Measurements from ENCODE around the gene RDH13.
"Not testable (repeated sequence)": the region's sequence is repeated elsewhere in the genome, so short reads cannot be mapped to it uniquely, and the experiment has no call there.

The RDH13 gene

DNA sequence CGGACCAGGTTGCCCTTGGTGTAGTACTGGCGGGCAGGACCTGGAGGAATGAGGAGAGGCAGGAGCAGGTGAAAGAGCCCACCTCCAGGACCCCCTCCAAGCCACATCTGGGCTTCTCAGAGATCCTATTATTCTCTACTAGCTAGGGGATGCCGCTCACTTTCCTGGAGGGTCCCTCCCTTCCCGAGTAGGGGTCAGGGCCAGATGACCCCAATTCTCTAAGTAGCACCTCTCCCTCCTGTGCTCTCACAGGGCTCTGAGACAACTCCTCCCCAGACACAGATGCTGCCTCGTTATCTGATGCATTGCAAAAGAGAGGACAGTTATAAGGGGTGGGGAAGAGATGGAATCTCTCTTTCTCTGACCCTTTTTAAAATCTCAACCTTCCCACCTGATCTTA, 47.8 kb downstream of the RDH13 start:
- no peak for DNase-seq (ENCODE audit: low read depth in 2 of 2, low spot score in 1 of 2)

DNA sequence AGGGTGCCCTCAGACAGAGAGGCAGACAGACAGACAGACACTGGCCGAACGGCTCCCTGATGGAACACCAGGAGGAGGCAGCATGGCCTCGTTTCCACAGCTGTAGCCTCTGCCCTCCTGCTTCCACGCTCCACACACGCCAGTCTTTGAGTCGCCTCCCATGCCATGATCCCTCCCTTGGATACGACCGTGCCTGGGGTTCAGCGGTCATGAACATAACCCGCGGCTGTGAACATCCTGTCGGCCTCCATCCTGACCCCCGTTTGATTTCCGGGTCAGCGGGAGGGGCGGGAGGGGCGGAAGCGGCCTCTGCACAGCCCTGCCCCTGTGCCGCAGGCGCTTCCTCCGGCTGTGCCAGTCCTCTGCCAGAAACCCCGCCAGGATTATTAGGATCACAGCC, 48.2 kb downstream of the RDH13 start:
- no peak for DNase-seq (ENCODE audit: low read depth in 2 of 2, low spot score in 1 of 2)

DNA sequence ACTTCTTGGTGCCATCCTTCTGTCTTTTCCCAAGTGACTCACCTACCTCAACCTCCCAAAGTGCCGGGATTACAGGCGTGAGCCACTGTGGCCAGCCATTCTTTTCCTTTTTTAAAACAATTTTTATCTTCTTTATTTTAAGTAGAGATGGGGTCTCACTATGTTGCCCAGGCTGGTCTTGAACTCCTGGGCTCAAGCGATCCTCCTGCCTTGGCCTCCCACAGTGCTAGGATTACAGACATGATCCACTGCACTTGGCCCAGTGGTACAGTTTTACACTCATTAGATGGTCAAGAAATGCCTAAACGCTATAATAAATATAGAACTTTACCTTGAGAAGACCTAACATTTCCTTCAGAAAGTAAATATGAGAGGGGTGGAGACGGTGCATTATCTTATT, 49.4 kb downstream of the RDH13 start:
- DNase-seq (ENCODE audit: low read depth in 2 of 2, low spot score in 1 of 2), result no peak

DNA sequence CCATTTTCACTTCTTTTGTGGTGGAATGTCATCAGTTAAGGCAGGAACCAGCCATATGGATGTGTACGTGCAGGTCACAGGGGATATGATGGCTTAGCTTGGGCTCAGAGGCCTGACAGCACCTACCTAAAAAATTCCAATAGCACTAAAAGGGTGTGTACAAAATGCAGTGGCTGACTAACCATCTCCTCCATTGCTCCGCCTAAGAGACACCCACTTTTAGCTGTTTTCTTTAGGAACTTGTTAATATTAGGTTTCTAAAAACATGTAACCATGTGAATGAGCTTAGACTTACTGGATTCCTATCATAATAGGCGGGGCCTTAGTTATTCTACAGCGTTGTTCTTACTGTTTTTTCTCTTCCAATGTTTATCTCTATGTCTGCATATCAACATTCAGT, 50.6 kb downstream of the RDH13 start:
- DNase-seq (ENCODE audit: low read depth in 2 of 2, low spot score in 1 of 2), result no peak

DNA sequence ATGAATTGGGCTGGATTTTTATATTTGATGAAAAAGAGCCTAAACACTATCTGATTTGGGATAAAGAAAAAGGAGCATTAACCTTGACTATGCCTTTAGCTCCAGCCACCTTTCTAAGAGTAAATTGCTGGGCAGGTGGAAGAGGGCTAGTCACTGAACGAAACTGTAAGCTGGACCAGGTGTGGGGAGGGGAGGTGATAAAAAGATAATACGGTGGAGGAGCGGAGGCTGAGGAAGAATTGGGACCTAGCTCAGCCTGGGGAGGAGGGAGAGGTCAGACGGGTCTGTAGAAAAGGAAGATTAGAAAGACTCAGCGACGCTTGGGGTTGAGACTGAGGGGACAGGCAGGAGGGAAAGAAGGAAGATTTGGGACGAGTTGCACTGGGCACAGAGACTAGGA, 52.4 kb downstream of the RDH13 start:
- not testable (repeated sequence) for DNase-seq (ENCODE audit: low read depth in 2 of 2, low spot score in 1 of 2)

DNA sequence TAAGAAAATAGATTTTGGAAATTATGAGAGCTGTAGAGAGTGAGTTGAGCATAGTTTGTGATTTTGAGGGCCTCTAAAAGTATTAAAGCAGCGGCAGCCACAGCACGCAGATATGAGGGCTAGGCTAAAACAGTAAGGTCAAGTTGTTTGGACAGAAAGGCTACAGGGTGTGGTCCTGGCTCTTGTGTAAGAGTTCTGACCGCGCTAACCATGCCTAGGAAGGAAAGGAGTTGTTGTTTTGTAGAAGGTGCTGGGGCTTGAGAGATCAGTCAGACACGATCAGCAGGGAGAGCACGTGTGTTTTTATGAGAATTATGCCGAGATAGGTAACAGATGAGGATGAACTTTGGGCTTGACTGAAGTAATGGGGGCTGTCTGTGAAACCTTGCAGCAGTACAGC, 54.2 kb downstream of the RDH13 start:
- not testable (repeated sequence) for DNase-seq (ENCODE audit: low read depth in 2 of 2, low spot score in 1 of 2)

DNA sequence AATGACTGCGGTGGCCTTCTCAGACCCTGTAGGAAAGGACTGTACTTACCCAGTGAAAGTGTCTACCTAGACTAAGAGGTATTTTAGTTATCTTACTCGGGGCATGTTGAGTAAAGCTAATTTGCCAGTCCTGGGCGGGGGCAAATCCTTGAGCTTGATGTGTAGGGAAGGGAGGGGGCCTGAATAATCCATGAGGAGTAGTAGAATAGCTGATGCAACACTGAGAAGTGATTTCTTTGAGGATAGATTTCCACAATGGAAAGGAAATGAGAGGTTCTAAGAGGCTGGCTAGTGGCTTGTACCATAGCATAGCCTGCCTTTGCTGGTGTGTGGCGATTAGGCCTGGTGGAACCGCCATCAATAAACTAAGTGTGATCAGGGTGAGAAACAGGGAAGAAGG, 54.8 kb downstream of the RDH13 start:
- not testable (repeated sequence) for DNase-seq (ENCODE audit: low read depth in 2 of 2, low spot score in 1 of 2)

DNA sequence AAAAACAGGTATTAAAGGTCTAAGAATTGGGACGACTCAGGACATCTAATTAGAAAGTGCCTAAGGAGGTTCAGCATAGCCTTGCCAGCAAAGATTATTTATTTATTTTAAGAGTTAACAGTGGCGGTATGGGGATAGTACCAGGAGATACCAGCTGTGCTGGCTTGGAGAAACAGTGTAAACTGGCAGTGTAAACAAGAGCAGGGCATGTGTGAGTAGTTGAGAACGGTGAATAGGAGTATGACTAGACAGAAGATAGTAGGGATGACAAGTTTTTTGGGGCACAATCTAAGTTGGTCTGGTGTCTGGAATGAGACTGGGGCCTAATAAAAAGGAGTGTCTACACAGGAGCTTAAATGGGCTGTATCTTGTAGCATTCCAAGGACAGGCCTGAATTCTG, 55.4 kb downstream of the RDH13 start:
- DNase-seq (ENCODE audit: low read depth in 2 of 2, low spot score in 1 of 2), result not testable (repeated sequence)

DNA sequence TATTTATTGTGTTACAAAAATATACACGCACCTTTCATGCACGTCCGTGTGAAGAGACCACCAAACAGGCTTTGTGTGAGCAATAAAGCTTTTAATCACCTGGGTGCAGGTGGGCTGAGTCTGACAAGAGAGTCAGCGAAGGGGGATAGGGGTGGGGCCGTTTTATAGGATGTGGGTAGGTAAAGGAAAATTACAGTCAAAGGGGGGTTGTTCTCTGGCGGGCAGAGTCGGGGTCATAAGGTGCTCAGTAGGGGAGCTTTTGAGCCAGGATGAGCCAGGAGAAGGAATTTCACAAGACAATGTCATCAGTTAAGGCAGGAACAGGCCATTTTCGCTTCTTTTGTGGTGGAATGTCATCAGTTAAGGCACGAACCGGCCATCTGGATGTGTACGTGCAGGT, 56.2 kb downstream of the RDH13 start:
- not testable (repeated sequence) for DNase-seq (ENCODE audit: low read depth in 2 of 2, low spot score in 1 of 2)

DNA sequence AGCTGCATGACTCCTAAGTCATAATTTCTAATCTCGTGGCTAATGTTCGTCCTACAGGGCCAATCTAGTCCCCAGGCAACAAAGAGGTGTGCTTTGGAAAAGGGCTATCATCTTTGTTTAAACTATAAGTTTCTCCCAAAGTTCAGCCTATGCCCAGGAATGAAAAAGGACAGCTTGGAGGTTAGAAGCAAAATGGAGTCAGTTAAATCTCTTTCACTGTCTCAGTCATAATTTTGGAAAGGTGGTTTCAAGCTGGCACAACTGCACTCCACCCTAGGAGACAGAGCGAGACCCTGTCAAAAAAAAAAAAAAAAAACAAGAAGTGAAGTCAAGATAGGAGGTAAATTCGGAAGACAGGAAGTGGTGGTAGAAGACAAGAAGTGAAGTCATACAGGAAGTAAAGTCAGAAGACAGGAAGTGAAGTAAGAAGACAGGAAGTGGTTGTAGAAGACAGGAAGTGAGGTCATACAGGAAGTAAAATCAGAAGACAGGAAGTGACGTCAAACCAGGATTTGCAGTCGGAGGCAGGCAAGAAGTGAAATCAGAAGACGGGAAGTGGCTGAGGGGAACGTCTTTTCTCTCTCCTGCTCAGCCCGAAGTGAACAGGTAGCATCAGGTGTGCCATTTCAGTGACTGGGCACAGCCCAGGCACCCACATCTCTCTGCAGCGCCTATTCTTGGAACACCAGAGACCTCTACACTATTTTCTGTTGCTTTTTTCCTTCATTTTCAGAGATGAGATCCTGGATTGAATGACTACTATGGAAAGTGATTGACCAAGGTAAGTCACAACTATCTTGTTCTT, 57.1 kb downstream of the RDH13 start:
- DNase-seq (ENCODE audit: low read depth in 2 of 2, low spot score in 1 of 2), result peak; percentile 8 to 22

DNA sequence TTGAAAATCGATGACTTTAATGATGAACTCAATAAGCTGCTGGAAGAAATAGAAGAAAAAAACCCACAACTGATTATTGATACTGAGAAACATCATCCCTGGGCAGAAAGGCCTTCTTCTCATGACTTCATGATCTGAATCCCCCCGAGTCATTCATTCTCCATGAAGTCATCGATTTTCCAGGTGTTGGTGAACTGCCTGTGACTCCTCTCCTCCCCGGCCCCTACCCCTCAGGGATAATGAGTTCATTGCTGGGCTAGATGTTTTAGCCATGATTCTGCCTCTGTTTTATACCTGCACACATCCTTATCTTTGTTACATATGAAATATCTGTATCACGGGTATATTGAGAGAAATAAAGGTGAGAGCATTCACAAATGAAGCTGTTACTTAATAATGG, 62.2 kb downstream of the RDH13 start:
- DNase-seq (ENCODE audit: low read depth in 2 of 2, low spot score in 1 of 2), result no peak

DNA sequence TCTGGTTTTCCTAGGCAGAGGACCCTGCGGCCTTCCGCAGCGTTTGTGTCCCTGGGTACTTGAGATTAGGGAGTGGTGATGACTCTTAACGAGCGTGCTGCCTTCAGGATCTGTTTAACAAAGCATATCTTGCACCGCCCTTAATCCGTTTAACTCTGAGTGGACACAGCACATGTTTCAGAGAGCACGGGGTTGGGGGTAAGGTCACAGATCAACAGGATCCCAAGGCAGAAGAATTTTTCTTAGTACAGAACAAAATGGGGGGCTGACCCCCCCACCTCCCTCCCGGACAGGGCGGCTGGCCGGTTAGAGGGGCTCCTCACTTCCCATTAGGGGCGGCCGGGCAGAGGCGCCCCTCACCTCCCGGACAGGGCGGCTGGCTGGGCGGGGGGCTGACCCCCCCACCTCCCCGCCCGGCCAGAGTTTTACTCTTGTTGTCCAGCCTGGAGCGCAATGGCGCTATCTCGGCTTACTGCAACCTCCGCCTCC, 64.2 kb downstream of the RDH13 start:
- DNase-seq (ENCODE audit: low read depth in 2 of 2, low spot score in 1 of 2), result not testable (repeated sequence)

DNA sequence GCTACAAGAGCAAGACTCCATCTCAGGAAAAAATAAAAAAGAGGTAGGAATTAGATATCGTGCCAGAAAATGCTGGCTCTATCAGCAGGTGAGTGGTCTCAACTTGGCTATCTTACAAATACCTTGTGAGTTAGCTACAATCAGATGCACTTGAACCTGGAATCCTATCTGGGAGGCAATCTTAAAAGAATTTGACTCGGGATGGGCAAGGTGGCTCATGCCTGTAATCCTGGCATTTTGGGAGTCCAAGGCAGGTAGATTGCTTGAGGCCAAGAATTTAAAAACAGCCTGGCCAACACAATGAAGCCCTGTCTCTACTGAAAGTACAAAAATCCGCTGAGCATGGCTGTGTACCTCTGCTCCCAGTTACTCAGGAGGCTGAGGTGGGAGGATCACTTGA, 67.4 kb downstream of the RDH13 start:
- DNase-seq (ENCODE audit: low read depth in 2 of 2, low spot score in 1 of 2), result no peak

Data from stimulated activated CD8-positive, alpha-beta memory T cell treated with anti-CD3 and anti-CD28 coated beads, Interleukin-4, amount 100 ng/mL, for 4 hours (primary cell).